HUDEP-2 (cell line): Measurements from ENCODE around the gene RIPK4.

Experiments used
- DNase-seq, 76 experiments: peaks; one replicate each; lab custom pipeline; 2025; ENCODE audit not compliant: unreplicated experiment in 76 of 76; lab: John Stamatoyannopoulos, UW

Gene RIPK4

DNA sequence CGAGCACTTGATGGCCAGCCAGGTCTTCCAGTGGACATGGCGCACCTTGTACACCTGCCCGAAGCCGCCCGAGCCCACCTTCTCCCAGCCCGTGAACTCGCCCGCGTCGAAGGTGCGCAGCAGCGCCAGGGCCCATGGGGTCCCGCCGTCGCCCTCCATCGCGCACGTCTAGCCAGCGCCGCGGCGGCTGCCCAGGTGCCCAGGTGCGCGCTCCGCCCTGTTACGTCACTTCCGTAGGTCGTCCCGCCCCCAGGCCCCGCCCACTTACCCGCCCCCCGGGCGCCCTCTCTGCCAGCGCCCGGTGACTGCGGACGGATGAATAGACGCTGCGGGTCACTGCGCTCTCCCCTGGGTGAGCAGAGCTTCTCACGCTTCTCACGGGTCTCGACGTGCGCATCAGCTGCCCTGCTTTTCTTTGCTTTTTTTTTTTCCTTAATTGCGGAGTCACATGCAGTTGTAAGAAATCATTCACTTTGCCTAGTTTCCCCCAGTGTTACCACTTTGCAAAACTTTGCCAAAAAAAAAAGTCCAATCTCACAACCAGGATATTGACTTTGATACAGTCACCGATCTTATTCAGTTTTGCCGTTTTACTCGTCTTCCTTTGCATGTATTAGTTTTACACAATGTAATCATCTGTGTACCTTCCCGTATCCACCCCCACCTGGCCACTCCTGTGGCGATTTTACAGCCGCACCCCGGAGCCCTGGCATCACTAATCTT is at the start of gene RIPK4:
TSS of gene RIPK4 (minus strand) at position 170 of the 723 bp plus-strand sequence. CDS start at position 159, 11 bp downstream.
- peak in 18 of 76 experiments; percentile 6 to 60 (median 19) for DNase-seq

DNA sequence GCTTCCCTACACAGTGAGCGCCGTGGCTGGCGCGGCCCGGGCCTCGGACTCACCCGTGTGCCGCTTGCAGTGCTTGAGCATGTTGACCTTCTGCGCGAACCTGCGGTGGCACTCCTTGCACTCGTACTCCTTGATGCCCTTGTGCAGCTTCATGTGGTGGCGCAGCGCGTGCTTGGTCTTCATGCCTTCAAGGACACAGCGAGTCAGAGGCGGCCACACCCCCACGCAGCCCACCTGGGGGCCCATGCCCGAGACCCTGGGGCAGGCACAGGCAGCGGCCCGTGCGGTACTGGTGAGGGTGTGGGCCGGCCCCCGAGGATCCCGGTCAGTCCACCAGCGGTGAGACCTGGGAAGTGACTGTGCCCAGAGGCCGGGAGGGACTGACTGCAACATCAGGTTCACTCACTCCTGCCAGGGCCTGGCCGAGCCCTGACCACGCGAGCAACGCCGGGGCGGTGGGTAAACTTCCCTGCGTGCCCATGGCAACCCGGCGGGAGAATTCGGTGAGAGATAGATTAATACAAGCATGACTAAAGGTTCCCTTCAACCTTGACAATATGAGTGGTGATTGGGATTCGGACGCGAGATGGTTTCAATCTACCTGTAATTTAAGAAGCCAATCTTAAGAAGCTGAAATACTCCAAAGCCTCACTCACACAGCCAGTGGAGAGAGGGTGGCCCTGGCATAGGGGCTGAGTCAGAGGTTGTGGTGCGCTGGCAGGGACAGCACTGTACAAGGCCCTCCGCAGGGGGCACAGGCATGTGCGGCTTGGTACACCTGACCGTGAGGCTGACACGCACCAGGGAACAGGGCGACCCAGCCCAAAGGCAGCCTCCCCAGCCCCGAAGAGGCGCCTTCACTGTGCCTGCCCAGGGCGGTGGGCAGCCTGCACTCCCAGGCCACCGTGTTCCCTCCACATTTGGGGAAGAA is 49.1 kb upstream of the RIPK4 start:
- DNase-seq: no peak

DNA sequence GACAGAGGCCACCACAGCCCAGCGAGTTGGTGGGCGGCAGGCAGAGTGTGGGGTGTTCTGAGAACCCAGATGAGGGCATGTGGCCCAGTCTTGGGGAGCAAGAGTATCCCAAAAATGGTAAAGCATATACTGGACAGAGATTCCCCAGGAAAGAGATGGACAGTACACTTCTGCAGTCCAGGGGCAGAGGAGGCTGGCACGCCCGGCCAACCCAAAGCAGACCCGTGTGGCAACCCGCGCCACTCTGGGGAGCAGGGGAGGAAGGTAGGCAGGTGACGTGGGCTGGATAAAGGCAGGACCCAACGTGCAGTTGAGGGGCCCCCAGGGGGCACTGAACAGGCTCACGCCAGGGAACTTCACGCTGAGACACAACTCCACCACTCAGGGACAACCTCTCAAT is 46.4 kb upstream of the RIPK4 start:
- no peak for DNase-seq

- no peak for DNase-seq
Observed at GRCh38 chr21:41812679-41813078, 45.8 kb upstream of the RIPK4 start.

GRCh38 chr21:41810597-41810932 is 43.7 kb upstream of the RIPK4 start:
- DNase-seq: no peak

DNA sequence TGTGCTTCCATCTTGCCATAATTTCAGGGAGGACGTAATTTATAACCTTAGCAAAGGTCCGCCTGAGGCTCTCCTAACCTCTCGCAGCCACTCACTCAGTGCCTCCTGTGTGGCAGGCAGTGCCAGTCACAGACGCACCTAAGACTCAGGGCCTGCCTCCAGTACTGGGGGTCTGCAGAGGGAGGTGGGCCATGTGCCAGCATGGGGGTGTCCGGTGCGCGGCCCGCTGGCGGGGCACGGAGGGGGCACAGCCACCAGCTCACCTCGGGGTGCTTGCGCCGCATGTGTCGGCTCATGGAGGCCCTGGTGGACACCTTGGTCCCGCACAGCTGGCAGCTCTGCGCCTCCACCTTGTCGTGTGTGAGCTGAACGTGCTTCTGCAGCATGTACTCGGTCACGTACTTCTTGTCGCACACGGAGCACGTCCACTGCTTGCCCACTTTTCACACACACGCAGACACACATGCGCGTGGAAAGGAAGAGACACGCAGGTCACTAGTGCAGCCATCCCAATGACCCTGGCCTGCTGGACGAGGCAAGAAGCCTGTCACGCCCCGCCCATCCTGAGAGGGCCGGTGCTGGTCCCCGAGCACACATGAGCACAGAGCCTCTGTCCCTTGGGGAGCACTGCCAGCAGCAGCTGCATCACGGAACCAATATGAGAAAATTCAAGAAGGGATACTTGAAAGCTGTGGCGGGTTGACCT is 43.2 kb upstream of the RIPK4 start:
- no peak for DNase-seq

DNA sequence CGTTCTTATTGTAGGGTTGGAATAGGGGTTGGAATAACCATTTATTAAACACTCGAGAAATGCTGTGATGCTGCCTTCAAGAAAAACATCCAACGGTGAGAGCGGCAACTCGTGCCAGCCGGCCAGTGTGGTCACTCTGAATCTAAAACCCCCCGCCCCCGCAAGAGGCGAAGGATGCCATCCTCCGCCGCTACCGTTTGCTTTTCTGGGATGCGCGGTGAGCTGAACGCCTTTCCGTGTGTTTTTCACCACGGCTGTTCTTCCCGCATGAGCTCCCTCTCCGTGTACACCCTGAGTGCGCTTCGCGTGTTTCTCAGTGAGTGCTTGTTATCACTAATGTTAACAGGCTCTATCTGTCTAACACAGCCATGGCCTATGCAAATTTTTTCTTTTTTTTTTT is 42.0 kb upstream of the RIPK4 start:
- DNase-seq: no peak

DNA sequence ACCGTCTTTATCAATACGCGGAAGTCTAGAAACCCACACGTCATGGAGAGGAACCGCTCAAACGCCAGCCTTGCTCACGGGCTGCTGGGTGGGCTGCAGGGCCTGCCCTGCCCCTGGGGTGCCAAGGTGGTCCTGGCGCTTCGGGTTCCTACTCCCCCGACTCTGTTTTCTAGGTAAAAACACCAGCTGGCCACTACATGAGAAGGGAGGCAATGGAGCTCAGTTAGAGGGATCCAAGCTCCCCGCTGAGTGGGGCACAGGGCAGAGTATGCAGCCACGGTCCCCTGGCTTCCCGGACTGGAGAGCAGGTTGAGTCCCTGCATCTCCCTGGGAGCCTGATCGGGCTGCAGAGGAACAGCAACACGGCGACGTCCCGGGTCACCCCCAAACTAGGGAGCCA is 41.2 kb upstream of the RIPK4 start:
- no peak for DNase-seq

- no peak for DNase-seq
Observed at GRCh38 chr21:41806773-41807172, 39.9 kb upstream of the RIPK4 start.

DNA sequence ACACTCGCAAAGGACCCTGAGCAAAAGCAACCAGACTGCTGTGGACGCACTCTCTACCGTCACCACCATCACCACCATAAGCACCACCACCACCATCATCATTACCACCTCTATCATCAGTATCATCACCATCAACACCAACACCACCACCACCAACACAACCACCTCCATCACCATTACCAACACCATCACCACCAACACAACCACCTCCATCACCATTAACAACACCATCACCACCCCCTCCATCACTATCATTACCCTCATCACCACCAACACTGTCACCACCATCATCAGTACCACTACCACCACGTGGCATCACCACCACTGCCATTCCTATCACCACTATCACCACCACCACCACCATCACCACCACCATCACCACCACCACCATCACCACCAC is 38.8 kb upstream of the RIPK4 start:
- no peak for DNase-seq

- no peak for DNase-seq
Observed at GRCh38 chr21:41805038-41805437, 38.2 kb upstream of the RIPK4 start.

DNA sequence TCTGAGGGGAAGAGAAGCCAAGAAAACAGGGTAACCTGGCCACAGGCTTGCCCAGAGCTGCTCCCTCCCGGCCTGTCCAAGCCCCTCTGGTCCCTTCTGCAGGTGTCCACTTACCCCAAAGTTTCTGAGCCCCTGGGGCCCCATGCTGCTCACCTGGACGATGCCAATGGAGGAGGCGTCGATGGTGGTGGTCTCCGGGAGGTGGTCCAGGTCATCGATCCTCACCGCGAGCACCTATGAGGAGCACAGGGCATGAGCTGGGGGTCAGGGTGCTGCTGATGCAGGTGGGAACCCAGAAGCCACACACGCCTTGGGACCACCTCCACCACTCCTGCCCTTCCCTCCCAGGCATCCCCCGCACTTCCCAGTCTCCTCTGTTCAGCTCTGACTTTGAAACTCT is 37.5 kb upstream of the RIPK4 start:
- DNase-seq: no peak

GRCh38 chr21:41803316-41803715 is 36.5 kb upstream of the RIPK4 start:
- no peak for DNase-seq

GRCh38 chr21:41802684-41803083 is 35.8 kb upstream of the RIPK4 start:
- no peak for DNase-seq

DNA sequence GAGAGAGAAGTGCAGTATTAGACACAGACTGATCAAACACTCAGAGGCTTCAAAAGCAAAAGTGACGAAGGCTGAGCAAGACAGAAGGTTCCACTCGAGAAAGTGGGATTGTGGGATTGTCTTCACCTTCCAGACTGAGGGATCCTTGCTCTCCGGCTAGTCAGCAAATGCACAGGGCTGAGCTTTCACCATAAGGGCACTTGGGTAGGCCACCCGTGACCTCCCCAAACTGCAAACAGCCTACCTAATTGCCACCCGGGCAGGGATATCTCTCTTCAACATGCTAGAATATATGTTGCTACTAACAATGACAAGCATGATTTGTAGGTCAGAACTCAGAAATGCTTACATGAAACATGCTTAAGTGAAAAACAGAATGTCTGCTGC is 35.3 kb upstream of the RIPK4 start:
- no peak for DNase-seq

- DNase-seq: no peak
Observed at GRCh38 chr21:41801321-41802197, 34.7 kb upstream of the RIPK4 start.

GRCh38 chr21:41800425-41801320 is 33.8 kb upstream of the RIPK4 start:
- no peak for DNase-seq

GRCh38 chr21:41799763-41800162 is 32.9 kb upstream of the RIPK4 start:
- no peak for DNase-seq

- DNase-seq: no peak
Observed at GRCh38 chr21:41798326-41798725, 31.5 kb upstream of the RIPK4 start.
